Erythroblast (primary cell): ENCODE results near the gene ADGRG4.

ENCODE experiments used
- GATA1 ChIP-seq: IDR thresholded peaks from 2 replicates; pipeline ENCODE4 v1.6.1; 2011; ENCODE audit warnings: low read depth, mild to moderate bottlenecking, control low read depth, low read length, moderate library complexity
- POLR2A ChIP-seq: IDR thresholded peaks from 2 replicates; pipeline ENCODE4 v1.6.1; 2011; ENCODE audit warnings: mild to moderate bottlenecking, low read length

- no peak for TF ChIP-seq POLR2A
- no peak for TF ChIP-seq GATA1
These were observed 45.7 kb downstream of the ADGRG4 start for GRCh38 chrX:136346506-136346905.
